Sigmoid colon (tissue), 7 donors: ENCODE data around the gene NIM1K. TPM values are rescaled to one million over a fixed set of nuclear protein-coding genes. Genes with fewer than 3 reads are reported as not detected.

Experiments
- DNase-seq: peaks from one replicate; pipeline ENCODE4 v3.0.0-alpha.2; 2019
- H3K27ac ChIP-seq, 4 donors: fragments of 200-600 bp; sonication (generic); one replicate each; pipeline ENCODE4 v1.5.1; 2016 to 2019; ENCODE audit warnings: mild to moderate bottlenecking in 1 of 4
- H3K27me3 ChIP-seq, 3 donors: fragments of 200-600 bp; sonication (generic); one replicate each; pipeline ENCODE4 v1.5.1; 2019; ENCODE audit warnings: mild to moderate bottlenecking in 1 of 3
- H3K36me3 ChIP-seq, 4 donors: fragments of 200-600 bp; sonication (generic); one replicate each; pipeline ENCODE4 v1.5.1; 2016 to 2019
- H3K4me1 ChIP-seq, 4 donors: fragments of 200-600 bp; sonication (generic); one replicate each; pipeline ENCODE4 v1.5.1; 2017 to 2019
- H3K4me3 ChIP-seq, 4 donors: fragments of 200-600 bp; sonication (generic); one replicate each; pipeline ENCODE4 v1.5.1; 2017 to 2019; ENCODE audit warnings: mild to moderate bottlenecking in 2 of 4, moderate library complexity in 1 of 4
- H3K9me3 ChIP-seq, 4 donors: fragments of 200-600 bp in 3 of 4; sonication (generic) in 3 of 4; one replicate each; pipeline versions ENCODE4 v1.5.1 to v1.6.1; 2013 to 2019
- EP300 ChIP-seq, 4 donors: sonication (generic); formaldehyde crosslinking; IDR thresholded peaks; one replicate each; pipeline ENCODE4 v1.6.1; 2017; ENCODE audit warnings: antibody characterized with exemption in 4 of 4
- POLR2A ChIP-seq, 2 donors: fragments of 450-650 bp; IDR thresholded peaks; one replicate each; pipeline ENCODE4 v1.6.1; 2016; ENCODE audit warnings: antibody characterized with exemption in 2 of 2, mild to moderate bottlenecking in 2 of 2, moderate library complexity in 2 of 2
- POLR2AphosphoS5 ChIP-seq, 4 donors: sonication (generic); formaldehyde crosslinking; IDR thresholded peaks; one replicate each; pipeline ENCODE4 v1.6.1; 2017; ENCODE audit warnings: antibody characterized with exemption in 4 of 4
- WGBS, 2 donors: extraction: QIAGEN DNeasy Blood & Tissue Kit; methylation state at CpG; one replicate each; pipeline ENCODE4 v1.1.7; 2013; 5-methylcytosine and 5-hydroxymethylcytosine counted together
- intact Hi-C: fragments of 100-400 bp; cut with DNase I; formaldehyde crosslinking; loops from one replicate; pipeline ENCODE4 v1.15.1; 2023
- polyA plus RNA-seq, 3 donors: library from polyadenylated mRNA; stranded (reverse); fragments of 200-250 nt; gene quantifications; one replicate each; pipeline ENCODE4 v1.2.3, GENCODE V29; 2013
- total RNA-seq, 4 donors: library from RNA; depleted of rRNA; stranded (reverse); fragments of >200 nt; gene quantifications; one replicate each; pipeline ENCODE4 v1.1.0, GENCODE V29; 2016
- TF ChIP-seq, protein P1 (sequence below), 4 experiments: fragments of 450-650 bp in 3 of 4; fragments of 200-600 bp in 1 of 4; IDR thresholded peaks; one replicate each; pipeline ENCODE4 v1.5.1; 2016 to 2019; ENCODE audit warnings: antibody characterized with exemption in 4 of 4, mild to moderate bottlenecking in 3 of 4, moderate library complexity in 2 of 4
- donor health status: healthy with polysubstance abuse.
- donor health status: Bipolar disorder and iron deficiency.
- donor health status: healthy.

The NIM1K gene
- total RNA-seq (1 to 10 TPM in 1 of 4 donors, under 1 TPM in 3; 0.28 to 3.6 (median 0.83) TPM), polyA plus RNA-seq (under 1 TPM in 1 of 3 donors, not detected in 2; 0.42 TPM)

DNA sequence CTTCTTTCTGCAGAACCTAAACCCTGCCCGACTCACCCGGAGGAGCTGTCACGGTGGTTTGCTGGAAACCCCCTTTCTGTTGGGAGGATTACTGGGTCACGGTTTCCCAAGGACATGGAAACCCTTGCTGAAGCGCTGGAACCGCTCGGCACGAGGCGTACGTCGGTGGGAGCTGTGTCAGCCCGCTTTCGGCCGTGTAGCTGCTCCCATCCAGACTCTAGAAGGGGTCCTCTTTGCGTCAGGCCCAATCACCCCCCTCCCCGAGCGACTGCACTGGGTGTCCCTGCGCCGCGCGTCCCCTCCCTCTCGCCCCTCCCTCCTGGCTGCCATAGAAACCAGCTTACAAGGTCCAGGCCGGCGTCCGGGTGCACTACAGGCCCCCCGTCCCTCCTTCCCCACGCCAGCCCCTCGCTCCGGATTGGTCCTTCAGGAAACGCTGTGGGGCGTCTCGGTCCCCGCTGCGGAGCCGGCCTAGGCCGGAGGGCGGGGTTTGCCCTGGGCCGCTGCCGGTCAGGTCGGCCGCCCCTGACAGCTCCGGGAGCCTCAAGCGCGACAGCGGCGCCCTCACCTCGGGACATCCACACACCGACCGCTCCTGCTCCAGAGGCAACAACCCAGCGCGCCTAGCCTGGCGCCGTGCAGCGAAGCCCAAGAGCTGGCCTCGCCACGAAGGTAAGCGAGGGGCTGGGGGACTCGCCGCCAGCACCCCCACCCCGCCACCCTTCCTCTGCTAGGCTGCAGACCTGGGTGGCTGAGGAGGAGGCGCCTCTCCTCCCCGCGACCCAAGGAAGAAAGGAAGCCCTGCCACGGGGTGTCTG, at the start of gene NIM1K:
TSS of gene NIM1K (plus strand) at position 486 of the 818 bp plus-strand sequence. CDS start 53,551 bp downstream, outside the sequence.
- intact Hi-C loops = loop anchor here (2.0 to 5.0 kb wide), 4 partner anchors 70 to 291 kb away; partner anchors contain the start of genes HMGCS1, TMEM267 and ZNF131
- Histone ChIP-seq H3K9me3 (no peaks in the 10 kb centered on the region), H3K27me3 (no peaks in the 10 kb centered on the region), H3K36me3 (no peaks in the 10 kb centered on the region), H3K4me3 (peak within 1 kb of the TSS; percentile 36 to 74 (median 59)), H3K4me1 (peaks cover 0 to 28% (median 18%) of the 10 kb centered on the region in 4 donors), H3K27ac (peak within 1 kb of the TSS; percentile 58 to 62 (median 60))
- peak; percentile 87 for DNase-seq
- 1% methylated on average over 64 of the region's 64 CpGs for WGBS, 2 donors
- TF ChIP-seq POLR2A (IDR thresholded peaks at IDR 0.05) = no peak
- TF ChIP-seq, protein P1, sequence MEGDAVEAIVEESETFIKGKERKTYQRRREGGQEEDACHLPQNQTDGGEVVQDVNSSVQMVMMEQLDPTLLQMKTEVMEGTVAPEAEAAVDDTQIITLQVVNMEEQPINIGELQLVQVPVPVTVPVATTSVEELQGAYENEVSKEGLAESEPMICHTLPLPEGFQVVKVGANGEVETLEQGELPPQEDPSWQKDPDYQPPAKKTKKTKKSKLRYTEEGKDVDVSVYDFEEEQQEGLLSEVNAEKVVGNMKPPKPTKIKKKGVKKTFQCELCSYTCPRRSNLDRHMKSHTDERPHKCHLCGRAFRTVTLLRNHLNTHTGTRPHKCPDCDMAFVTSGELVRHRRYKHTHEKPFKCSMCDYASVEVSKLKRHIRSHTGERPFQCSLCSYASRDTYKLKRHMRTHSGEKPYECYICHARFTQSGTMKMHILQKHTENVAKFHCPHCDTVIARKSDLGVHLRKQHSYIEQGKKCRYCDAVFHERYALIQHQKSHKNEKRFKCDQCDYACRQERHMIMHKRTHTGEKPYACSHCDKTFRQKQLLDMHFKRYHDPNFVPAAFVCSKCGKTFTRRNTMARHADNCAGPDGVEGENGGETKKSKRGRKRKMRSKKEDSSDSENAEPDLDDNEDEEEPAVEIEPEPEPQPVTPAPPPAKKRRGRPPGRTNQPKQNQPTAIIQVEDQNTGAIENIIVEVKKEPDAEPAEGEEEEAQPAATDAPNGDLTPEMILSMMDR (IDR thresholded peaks at IDR 0.05) = no peak
- peak in 3 of 4 donors; percentile 7 to 43 (median 32) for TF ChIP-seq POLR2AphosphoS5 (IDR thresholded peaks at IDR 0.05)

DNA sequence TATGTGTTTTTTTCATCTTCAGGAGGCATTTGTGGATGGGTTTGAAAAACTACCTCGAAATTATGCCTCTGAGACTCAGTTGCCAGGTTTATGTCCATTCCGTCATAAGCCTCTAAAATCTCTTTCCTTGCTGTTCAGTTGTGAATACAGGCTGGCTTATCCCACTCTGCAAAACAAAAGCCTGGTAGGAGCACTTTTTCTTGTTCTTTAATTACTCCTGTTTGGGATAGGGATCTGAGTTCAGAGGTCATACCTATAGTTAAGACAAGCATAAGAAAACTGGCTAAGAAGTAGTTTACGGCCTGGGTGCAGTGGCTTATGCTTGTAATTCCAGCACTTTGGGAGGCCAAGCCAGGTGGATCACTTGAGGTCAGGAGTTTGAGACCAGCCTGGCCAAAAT, 47.0 kb upstream of the NIM1K start:
- Histone ChIP-seq H3K27me3 (no peaks in the 10 kb centered on the region), H3K4me1 (peaks cover 0 to 6% (median 0%) of the 10 kb centered on the region in 4 donors), H3K9me3 (no peaks in the 10 kb centered on the region), H3K27ac (no peak overlapping the region), H3K4me3 (no peak overlapping the region), H3K36me3 (peaks cover 0 to 22% (median 7%) of the 10 kb centered on the region in 4 donors)
- TF ChIP-seq, protein P1 (IDR thresholded peaks at IDR 0.05) = no peak
- TF ChIP-seq EP300 (IDR thresholded peaks at IDR 0.05) = no peak
- no peak for TF ChIP-seq POLR2A (IDR thresholded peaks at IDR 0.05)
- TF ChIP-seq POLR2AphosphoS5 (IDR thresholded peaks at IDR 0.05) = no peak
- no peak for DNase-seq
- WGBS, 2 donors = 89 to 94% methylated on average over 3 of the region's 3 CpGs
- intact Hi-C loops = no loop called here

- Histone ChIP-seq H3K9me3 (no peaks in the 10 kb centered on the region), H3K4me3 (no peak overlapping the region), H3K36me3 (peaks cover 0 to 9% (median 6%) of the 10 kb centered on the region in 4 donors), H3K27me3 (no peaks in the 10 kb centered on the region), H3K27ac (no peak overlapping the region), H3K4me1 (peaks cover 0 to 7% (median 0%) of the 10 kb centered on the region in 4 donors)
- TF ChIP-seq, protein P1 (IDR thresholded peaks at IDR 0.05) = no peak
- TF ChIP-seq POLR2AphosphoS5 (IDR thresholded peaks at IDR 0.05) (no peak), POLR2A (IDR thresholded peaks at IDR 0.05) (no peak), EP300 (IDR thresholded peaks at IDR 0.05) (no peak)
- intact Hi-C loops = no loop called here
- 88 to 100% methylated on average over 1 of the region's 1 CpG for WGBS, 2 donors
- DNase-seq = no peak
Measured at GRCh38 chr5:43146958-43147357, 45.1 kb upstream of the NIM1K start.

DNA sequence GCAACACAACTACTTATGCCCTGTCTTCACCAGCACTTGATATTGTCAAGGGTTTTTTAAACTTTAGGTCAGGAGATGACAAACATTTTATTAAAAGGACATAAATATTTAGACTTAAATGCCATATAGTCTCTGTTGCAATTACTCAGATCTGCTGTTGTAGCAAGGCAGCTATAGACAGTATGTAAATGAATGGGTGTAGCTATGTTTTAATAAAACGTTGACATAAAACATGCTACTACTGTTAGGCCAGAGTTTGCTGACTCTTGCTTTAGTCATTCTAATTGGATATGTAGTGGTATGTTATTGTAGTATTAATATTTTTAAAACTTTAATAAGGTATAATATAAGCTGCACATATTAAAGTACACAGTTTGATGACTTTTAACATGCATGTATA, 43.6 kb upstream of the NIM1K start:
- Histone ChIP-seq H3K27me3 (no peaks in the 10 kb centered on the region), H3K27ac (no peak overlapping the region), H3K9me3 (no peaks in the 10 kb centered on the region), H3K36me3 (peaks cover 0 to 4% (median under 1%) of the 10 kb centered on the region in 4 donors), H3K4me1 (peaks cover 0 to 7% (median 0%) of the 10 kb centered on the region in 4 donors), H3K4me3 (no peak overlapping the region)
- intact Hi-C loops = no loop called here
- TF ChIP-seq EP300 (IDR thresholded peaks at IDR 0.05) (no peak), POLR2A (IDR thresholded peaks at IDR 0.05) (no peak), POLR2AphosphoS5 (IDR thresholded peaks at IDR 0.05) (no peak)
- TF ChIP-seq, protein P1 (IDR thresholded peaks at IDR 0.05) = no peak
- DNase-seq = no peak
- 45 to 74% methylated on average over 1 of the region's 1 CpG for WGBS, 2 donors
